GM12878 (cell line): ENCODE data around the gene AMBP. TPM values are rescaled to one million over a fixed set of nuclear protein-coding genes. Genes with fewer than 3 reads are reported as not detected.
A peak's percentile ranks its signal among the peaks of the same experiment; 100 is the strongest.
"Not testable (repeated sequence)": the region's sequence is repeated elsewhere in the genome, so short reads cannot be mapped to it uniquely, and the experiment has no call there.

Experiments
- ATAC-seq: fragments of 200-7000 bp; cut with Tn5 transposase; 3 replicates; pipeline ENCODE4 v1.9.1; 2020; ENCODE audit warnings: mild to moderate bottlenecking, moderate library complexity
- BruUV-seq: library from RNA; stranded (reverse); fragments of 400-500 nt; replicated peaks from 2 replicates; lab custom pipeline; 2021; lab: Mats Ljungman, UMichigan
- CTCF ChIA-PET: fragments of 300-600 bp; sonication (Branson Sonifier 250); formaldehyde crosslinking; extraction: SDS; loops from one replicate; lab custom pipeline; 2021; ENCODE audit warnings: inconsistent platforms; lab: Yijun Ruan, JAX
- POLR2A ChIA-PET: fragments of 350-600 bp; formaldehyde crosslinking; extraction: SDS; loops from one replicate; lab custom pipeline; 2021; ENCODE audit warnings: inconsistent platforms; lab: Charles Lee
- RAD21 ChIA-PET: fragments of 300-600 bp; sonication (Branson Sonifier 250); formaldehyde crosslinking; loops from one replicate; lab custom pipeline; 2023; ENCODE audit warnings: antibody characterized with exemption; ENCODE audit not compliant: unreplicated experiment; lab: Charles Lee
- SMC1A ChIA-PET: fragments of 300-600 bp; sonication (Branson Sonifier 250); formaldehyde crosslinking; loops from one replicate; lab custom pipeline; 2023; ENCODE audit not compliant: unreplicated experiment, uncharacterized antibody; lab: Charles Lee
- DNase-seq: peaks from one replicate; pipeline ENCODE4 v3.0.0-alpha.2; 2011; ENCODE audit warnings: low read depth, low spot score
- FAIRE-seq: peaks from 3 replicates; lab custom pipeline; 2011; peaks lifted over from hg19 to GRCh38; lab: Jason Lieb, UNC
- H2AFZ ChIP-seq: 2 replicates; pipeline ENCODE4 v1.6.0; 2011; ENCODE audit warnings: low read depth, low read length, control low read depth; ENCODE audit not compliant: control insufficient read depth
- H3K27ac ChIP-seq: 2 replicates; pipeline ENCODE4 v1.5.1; 2011; ENCODE audit warnings: control low read depth; ENCODE audit not compliant: control insufficient read depth, insufficient read depth
- H3K27me3 ChIP-seq, 2 experiments: replicated peaks in 1 of 2; 2 replicates each; pipeline versions ENCODE4 v1.6.0 to v1.6.1; 2011; ENCODE audit warnings: low read length in 1 of 2; ENCODE audit not compliant: control insufficient read depth in 2 of 2, insufficient read depth in 2 of 2
- H3K36me3 ChIP-seq, 2 experiments: 2 replicates each; pipeline ENCODE4 v1.5.1; 2011; ENCODE audit warnings: low read length in 1 of 2; ENCODE audit not compliant: control insufficient read depth in 2 of 2, insufficient read depth in 2 of 2
- H3K4me1 ChIP-seq: 2 replicates; pipeline ENCODE4 v1.6.1; 2011; ENCODE audit warnings: mild to moderate bottlenecking, low read length, moderate library complexity, mixed read lengths; ENCODE audit not compliant: control insufficient read depth, insufficient read depth
- H3K4me2 ChIP-seq: 2 replicates; pipeline ENCODE4 v1.6.0; 2011; ENCODE audit warnings: control low read depth; ENCODE audit not compliant: control insufficient read depth, insufficient read depth
- H3K4me3 ChIP-seq: fragments of 200-600 bp; sonication (generic); 2 replicates; pipeline ENCODE4 v1.5.1; 2016
- H3K79me2 ChIP-seq: 2 replicates; pipeline ENCODE4 v1.6.0; 2011; ENCODE audit warnings: low read length; ENCODE audit not compliant: control insufficient read depth, insufficient read depth
- H3K9ac ChIP-seq: 2 replicates; pipeline ENCODE4 v1.8.0; 2011; ENCODE audit warnings: low read length, control low read depth, mixed read lengths; ENCODE audit not compliant: control insufficient read depth, insufficient read depth
- H3K9me3 ChIP-seq: replicated peaks from 3 replicates; pipeline ENCODE4 v1.5.1; 2011; ENCODE audit warnings: mild to moderate bottlenecking, low read length; ENCODE audit not compliant: control insufficient read depth, insufficient read depth
- H4K20me1 ChIP-seq: 2 replicates; pipeline ENCODE4 v1.6.0; 2011; ENCODE audit not compliant: control insufficient read depth, insufficient read depth
- CTCF ChIP-seq, 3 experiments: IDR thresholded peaks in 2 of 3; conservative IDR thresholded peaks in 1 of 3; 2 replicates each; pipeline ENCODE4 v1.5.1; 2011; ENCODE audit warnings: low read depth in 3 of 3, low read length in 3 of 3, mild to moderate bottlenecking in 3 of 3, control low read depth in 2 of 3, moderate library complexity in 2 of 3, inconsistent platforms in 1 of 3, mixed read lengths in 1 of 3; ENCODE audit not compliant: control insufficient read depth in 2 of 3, insufficient read depth in 1 of 3; ENCODE audit errors: extremely low read depth in 1 of 3
- RAD21 ChIP-seq: IDR thresholded peaks from 2 replicates; pipeline ENCODE4 v1.6.1; 2011; ENCODE audit warnings: mild to moderate bottlenecking, low read depth, low read length, moderate library complexity; ENCODE audit not compliant: insufficient read depth
- SMC3 ChIP-seq: IDR thresholded peaks from 2 replicates; pipeline ENCODE4 v1.6.1; 2011; ENCODE audit warnings: low read length, improper control_type of control experiment, borderline replicate concordance
- SREBF2 ChIP-seq: IDR thresholded peaks from 2 replicates; pipeline ENCODE4 v1.6.1; 2012; ENCODE audit warnings: mild to moderate bottlenecking, low read length
- YY1 ChIP-seq: IDR thresholded peaks from 2 replicates; pipeline ENCODE4 v1.6.1; 2011; ENCODE audit warnings: low read depth, mild to moderate bottlenecking, low read length
- ZNF622 ChIP-seq: fragments of 450-650 bp; IDR thresholded peaks from 2 replicates; pipeline ENCODE4 v1.6.1; 2017; ENCODE audit warnings: mild to moderate bottlenecking, inconsistent platforms
- WGBS: methylation state at CpG from one replicate; pipeline ENCODE4 v1.1.6; 2016; ENCODE audit warnings: low lambda C conversion rate; ENCODE audit not compliant: insufficient replicate concordance, insufficient coverage; ENCODE audit errors: missing lambda C conversion rate; 5-methylcytosine and 5-hydroxymethylcytosine counted together
- in situ Hi-C: fragments of 300-500 bp; cut with MboI; formaldehyde crosslinking; loops from 9 replicates; pipeline ENCODE4 v1.14.3; 2018; ENCODE audit warnings: mixed read lengths
- intact Hi-C: fragments of 100-400 bp; cut with micrococcal nuclease; formaldehyde crosslinking; loops from one replicate; pipeline ENCODE4 v1.14.2; 2022; ENCODE audit not compliant: unreplicated experiment
- polyA plus RNA-seq, 11 experiments: library from polyadenylated mRNA; depleted of rRNA in 4 of 11; unstranded in 6 of 11; stranded (reverse) in 5 of 11; fragments of >200 nt; fragmentation: Nextera tagmentation in 4 of 11; fragmentation: Illumina TruSeq in 1 of 11; extraction: Ambion mirVana in 4 of 11; extraction: Trizol in 1 of 11; gene quantifications; 1 replicate in 1 of 11; 2 replicates in 10 of 11; pipeline versions ENCODE4 v1.2.1 to v1.2.3, GENCODE V29; 2011 to 2016; ENCODE audit warnings: inconsistent platforms in 2 of 11, missing spikeins in 2 of 11, low read depth in 1 of 11
- total RNA-seq, 4 experiments: library from RNA; depleted of rRNA in 3 of 4; stranded (reverse); fragments of >200 nt in 3 of 4; fragmentation: Illumina TruSeq in 1 of 4; extraction: Trizol in 1 of 4; gene quantifications; 2 replicates each; pipeline versions ENCODE4 v1.2.1 to v1.2.3, GENCODE V29; 2013 to 2021

Gene AMBP
- total and polyA plus RNA-seq, 10 of the 15 experiments (the other 5 are each of a cell fraction or from before 2014, with no cell fraction given), result 0.11 to 2.3 (median 0.18) TPM; not detected in 7

DNA sequence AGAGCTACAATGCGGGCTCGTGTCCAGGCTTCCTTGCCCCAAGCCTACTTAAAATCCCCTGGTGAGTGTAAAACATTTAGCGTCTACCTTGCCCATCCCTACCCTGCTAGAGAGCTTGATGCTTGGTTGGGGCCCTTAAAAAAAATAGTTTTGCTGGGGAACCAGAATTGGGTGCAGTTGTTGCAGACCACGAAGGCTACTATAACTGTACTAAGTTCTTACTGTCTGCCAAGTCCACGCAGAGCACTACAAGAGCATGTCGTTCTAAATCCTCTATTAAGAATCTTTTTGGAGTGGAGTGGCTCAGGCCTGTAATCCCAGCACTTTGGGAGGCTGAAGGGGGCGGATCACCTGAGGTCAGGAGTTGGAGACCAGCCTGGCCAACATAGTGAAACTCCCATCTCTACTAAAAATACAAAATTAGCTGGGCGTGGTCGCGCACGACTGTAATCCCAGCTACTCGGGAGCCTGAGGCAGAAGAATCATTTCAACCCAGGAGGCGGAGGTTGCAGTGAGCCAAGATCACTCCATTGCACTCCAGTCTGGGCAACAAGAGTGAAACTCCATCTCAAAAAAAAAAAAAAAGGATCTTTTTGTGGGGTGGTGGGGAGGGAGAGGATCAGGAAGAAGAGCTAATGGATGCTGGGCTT lies 4.8 kb upstream of the AMBP start:
- H4K20me1 ChIP-seq, ATAC-seq, H3K9ac ChIP-seq, H3K9me3 ChIP-seq, H3K4me3 ChIP-seq, H3K36me3 ChIP-seq, H3K4me1 ChIP-seq, DNase-seq, H3K27me3 ChIP-seq, BruUV-seq, FAIRE-seq, H3K4me2 ChIP-seq, H2AFZ ChIP-seq, POLR2A ChIA-PET, H3K79me2 ChIP-seq, H3K27ac ChIP-seq: not testable (repeated sequence)
- in situ Hi-C loops (loop anchor here (25.0 kb wide), 1 partner anchor 204 kb away; no protein-coding TSS in a partner anchor), intact Hi-C loops (loop anchor here (1.0 kb wide), 1 partner anchor 208 kb away; no protein-coding TSS in a partner anchor)
- WGBS, result 46% methylated on average over 13 of the region's 13 CpGs
- CTCF ChIA-PET, result interaction anchor here (0.6 to 4.3 kb wide), 23 partner anchors 12 to 1543 kb away, joined by 3 to 61 read pairs (median 4); no protein-coding TSS in a partner anchor
- RAD21 ChIA-PET, result interaction anchor here (1.0 to 3.8 kb wide), 2 partner anchors 208 to 216 kb away, joined by 3 to 24 read pairs; no protein-coding TSS in a partner anchor
- SMC1A ChIA-PET, result interaction anchor here (0.7 to 2.2 kb wide), 8 partner anchors 11 to 229 kb away, joined by 3 to 8 read pairs (median 4); no protein-coding TSS in a partner anchor

DNA sequence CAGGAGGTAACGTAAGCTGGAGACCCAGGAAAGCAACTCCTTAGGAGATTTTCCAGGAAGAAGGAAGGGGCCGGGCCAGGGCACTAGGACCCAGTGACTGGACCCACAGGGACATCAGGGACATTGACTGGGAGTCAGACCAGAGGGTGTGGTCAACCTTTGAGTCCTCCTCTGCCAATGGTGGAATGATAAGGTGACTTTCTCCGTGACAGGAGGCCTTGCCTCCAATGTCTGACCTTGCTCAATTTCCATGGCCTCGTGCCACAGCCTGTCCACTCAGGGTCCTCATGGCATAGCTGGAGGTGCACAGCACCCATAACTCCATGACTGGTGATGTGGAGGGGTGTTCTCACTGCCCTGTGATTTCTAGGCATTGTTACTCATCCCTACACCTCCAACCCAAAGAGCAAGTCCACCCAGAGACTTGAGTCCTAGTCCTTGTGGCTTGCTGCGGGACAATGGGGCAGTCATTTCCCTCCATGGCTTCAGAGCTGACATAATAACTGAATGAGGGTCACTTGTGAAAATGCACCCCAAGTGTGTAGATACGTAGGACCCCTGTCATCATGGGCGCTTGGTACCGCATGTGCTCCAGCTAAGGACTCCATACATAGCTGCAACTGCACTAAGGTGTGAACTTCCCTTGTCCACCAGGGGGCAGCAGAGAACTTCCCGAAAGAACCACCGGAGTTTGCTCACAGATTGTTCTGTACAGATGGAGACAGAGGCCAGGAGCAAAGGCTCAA lies 4.1 kb upstream of the AMBP start:
- peaks cover 0 to 5% of the 10 kb centered on the region in 2 experiments; a peak in 3 of 4 replicates for H3K27me3 ChIP-seq
- no peak overlapping the region for H3K9ac ChIP-seq
- H3K4me1 ChIP-seq, result no peaks in the 10 kb centered on the region
- no peaks in the 10 kb centered on the region for H3K9me3 ChIP-seq
- intact Hi-C loops, result loop anchor here (1.0 kb wide), 1 partner anchor 209 kb away; no protein-coding TSS in a partner anchor
- no peaks in the 10 kb centered on the region for H4K20me1 ChIP-seq
- ATAC-seq (peak; percentile 99), DNase-seq (peak; percentile 25), FAIRE-seq (peak; percentile 98)
- no peak overlapping the region for H3K27ac ChIP-seq
- POLR2A ChIA-PET, result no interaction called here
- 18% methylated on average over 10 of the region's 10 CpGs for WGBS
- H2AFZ ChIP-seq, result no peak overlapping the region
- RAD21 ChIA-PET, result interaction anchor here (0.6 to 3.8 kb wide), 3 partner anchors 26 to 217 kb away, joined by 3 to 24 read pairs (median 3); no protein-coding TSS in a partner anchor
- no peaks in the 10 kb centered on the region for H3K79me2 ChIP-seq
- no peak overlapping the region for H3K4me3 ChIP-seq
- H3K4me2 ChIP-seq, result no peak overlapping the region
- CTCF ChIA-PET, result interaction anchor here (0.6 to 4.3 kb wide), 22 partner anchors 13 to 1544 kb away, joined by 3 to 61 read pairs (median 4); no protein-coding TSS in a partner anchor
- BruUV-seq, result no TSS peak
- TF ChIP-seq YY1 (peak; percentile 56; the same call in 1 of the 2 replicates), SMC3 (peak; percentile 75), SREBF2 (no peak), RAD21 (peak; percentile 67), ZNF622 (no peak), CTCF (IDR thresholded peaks at IDR 0.05 in 2 of 3, conservative IDR thresholded peaks at IDR 0.05 in 1 of 3; ENCODE audit: control insufficient read depth in 2 of 3, extremely low read depth in 1 of 3, insufficient read depth in 1 of 3, low read depth in 3 of 3, low read length in 3 of 3) (peak; percentile 84 to 93 (median 87))
- no peaks in the 10 kb centered on the region for H3K36me3 ChIP-seq
- SMC1A ChIA-PET, result interaction anchor here (0.7 to 2.2 kb wide), 7 partner anchors 11 to 230 kb away, joined by 3 to 8 read pairs (median 4); no protein-coding TSS in a partner anchor
- in situ Hi-C loops, result loop anchor here (25.0 kb wide), 1 partner anchor 205 kb away; no protein-coding TSS in a partner anchor
